A549 (cell line): ENCODE data around the gene SYNDIG1L. TPM values are rescaled to one million over a fixed set of nuclear protein-coding genes. Genes with fewer than 3 reads are reported as not detected.
A peak's percentile ranks its signal among the peaks of the same experiment; 100 is the strongest.

Experiments used
- ATAC-seq, 2 experiments: fragments of 200-7000 bp in 1 of 2; fragments of >200 bp in 1 of 2; cut with Nextera tagmentation in 1 of 2; cut with Tn5 transposase in 1 of 2; 3 replicates each; pipeline versions ENCODE4 v1.8.0 to v1.9.1; 2018 to 2020; ENCODE audit warnings: mild to moderate bottlenecking in 1 of 2, moderate library complexity in 1 of 2
- CTCF ChIA-PET: fragments of 300-600 bp; sonication (Branson Sonifier 250); formaldehyde crosslinking; extraction: SDS; loops from one replicate; lab custom pipeline; 2021; ENCODE audit warnings: antibody characterized with exemption, inconsistent platforms; lab: Yijun Ruan, JAX
- POLR2A ChIA-PET: fragments of 350-600 bp; formaldehyde crosslinking; extraction: SDS; loops from one replicate; lab custom pipeline; 2021; ENCODE audit warnings: antibody characterized with exemption, inconsistent platforms; lab: Yijun Ruan, JAX
- DNase-seq, 2 experiments: peaks; one replicate each; pipeline versions ENCODE4 v3.0.0 to v3.0.0-alpha.2; 2011 to 2016; ENCODE audit warnings: low read depth in 1 of 2, low spot score in 1 of 2
- FAIRE-seq: peaks from 2 replicates; lab custom pipeline; 2011; peaks lifted over from hg19 to GRCh38; lab: Jason Lieb, UNC
- H3K27ac ChIP-seq, 2 experiments: fragments of >200 bp; sonication (Bioruptor Twin); formaldehyde crosslinking; 3 replicates each; pipeline ENCODE4 v1.5.1; 2016 to 2017
- H3K4me1 ChIP-seq: fragments of >200 bp; sonication (Bioruptor Twin); formaldehyde crosslinking; 3 replicates; pipeline ENCODE4 v1.6.1; 2016
- H3K4me2 ChIP-seq: fragments of >200 bp; sonication (Bioruptor Twin); formaldehyde crosslinking; 3 replicates; pipeline ENCODE4 v1.6.1; 2016
- H3K4me3 ChIP-seq: fragments of >200 bp; sonication (Bioruptor Twin); formaldehyde crosslinking; 3 replicates; pipeline ENCODE4 v1.5.1; 2016
- H3K9me3 ChIP-seq: fragments of >200 bp; sonication (Bioruptor Twin); formaldehyde crosslinking; 3 replicates; pipeline ENCODE4 v1.6.1; 2016
- ATOH8 ChIP-seq: fragments of 250-450 bp; sonication (Bioruptor Pico); IDR thresholded peaks from 2 replicates; pipeline ENCODE4 v1.5.0; 2020; ENCODE audit warnings: low read depth, mild to moderate bottlenecking, moderate library complexity
- CBX8 ChIP-seq: fragments of 200-600 bp; sonication (generic); IDR thresholded peaks from 2 replicates; pipeline ENCODE4 v1.6.1; 2016
- CEBPB ChIP-seq, 2 experiments: fragments of >200 bp in 1 of 2; sonication (Bioruptor Twin) in 1 of 2; formaldehyde crosslinking in 1 of 2; IDR thresholded peaks; 2 replicates each; pipeline ENCODE4 v1.6.1; 2012 to 2016
- CTCF ChIP-seq: fragments of >200 bp; sonication (Bioruptor Twin); formaldehyde crosslinking; IDR thresholded peaks from 3 replicates; pipeline ENCODE4 v1.5.1; 2016
- E2F6 ChIP-seq: IDR thresholded peaks from 2 replicates; pipeline ENCODE4 v1.6.1; 2012; ENCODE audit warnings: low read depth, borderline replicate concordance
- ELK1 ChIP-seq: fragments of 150-350 bp; IDR thresholded peaks from 2 replicates; pipeline ENCODE4 v1.6.1; 2014; ENCODE audit warnings: low read depth, mild to moderate bottlenecking, low read length
- FOSB ChIP-seq: fragments of 250-450 bp; sonication (Bioruptor Pico); IDR thresholded peaks from 2 replicates; pipeline ENCODE4 v1.5.0; 2020; ENCODE audit warnings: mild to moderate bottlenecking, moderate library complexity
- GATA3 ChIP-seq: IDR thresholded peaks from 2 replicates; pipeline ENCODE4 v1.6.1; 2012; ENCODE audit warnings: borderline replicate concordance
- HDAC2 ChIP-seq: fragments of 200-600 bp; sonication (generic); IDR thresholded peaks from 2 replicates; pipeline ENCODE4 v1.6.1; 2016
- HES2 ChIP-seq: fragments of >200 bp; sonication (Bioruptor Twin); formaldehyde crosslinking; IDR thresholded peaks from 2 replicates; pipeline ENCODE4 v1.6.1; 2016
- HOXA7 ChIP-seq: fragments of 250-450 bp; sonication (Bioruptor Pico); IDR thresholded peaks from 2 replicates; pipeline ENCODE4 v1.5.0; 2020; ENCODE audit warnings: mild to moderate bottlenecking, moderate library complexity
- HOXB5 ChIP-seq: fragments of 250-450 bp; sonication (Bioruptor Pico); IDR thresholded peaks from 2 replicates; pipeline ENCODE4 v1.5.0; 2020; ENCODE audit warnings: mild to moderate bottlenecking, moderate library complexity
- JUNB ChIP-seq: fragments of >200 bp; sonication (Bioruptor Twin); formaldehyde crosslinking; IDR thresholded peaks from 2 replicates; pipeline ENCODE4 v1.6.1; 2016
- KDM1A ChIP-seq: fragments of 200-600 bp; sonication (generic); IDR thresholded peaks from 2 replicates; pipeline ENCODE4 v1.6.1; 2016; ENCODE audit warnings: low read depth, mild to moderate bottlenecking
- MAZ ChIP-seq: fragments of 150-350 bp; IDR thresholded peaks from 2 replicates; pipeline ENCODE4 v1.6.1; 2014; ENCODE audit warnings: antibody characterized with exemption, low read depth, low read length, borderline replicate concordance
- MYC ChIP-seq: IDR thresholded peaks from 2 replicates; pipeline ENCODE4 v1.6.1; 2012; ENCODE audit warnings: mild to moderate bottlenecking, inconsistent platforms, low read length, improper control_type of control experiment, borderline replicate concordance
- NFE2L2 ChIP-seq: fragments of 150-350 bp; conservative IDR thresholded peaks from 2 replicates; pipeline ENCODE4 v1.6.1; 2014; ENCODE audit warnings: low read length
- NPAS2 ChIP-seq: fragments of 250-450 bp; sonication (Bioruptor Pico); IDR thresholded peaks from 2 replicates; pipeline ENCODE4 v1.8.0; 2022; ENCODE audit warnings: mild to moderate bottlenecking, moderate library complexity, borderline replicate concordance
- RAD21 ChIP-seq, 2 experiments: fragments of >200 bp in 1 of 2; sonication (Bioruptor Twin) in 1 of 2; formaldehyde crosslinking in 1 of 2; IDR thresholded peaks in 1 of 2; conservative IDR thresholded peaks in 1 of 2; 2 replicates in 1 of 2; 3 replicates in 1 of 2; pipeline ENCODE4 v1.6.1; 2012 to 2018; ENCODE audit warnings: inconsistent platforms in 1 of 2
- RCOR1 ChIP-seq: fragments of 150-350 bp; IDR thresholded peaks from 2 replicates; pipeline ENCODE4 v1.6.1; 2014; ENCODE audit warnings: antibody characterized with exemption, low read length, low read depth
- SREBF2 ChIP-seq: fragments of 450-650 bp; IDR thresholded peaks from 2 replicates; pipeline ENCODE4 v1.6.1; 2014; ENCODE audit warnings: mild to moderate bottlenecking, moderate library complexity
- USF2 ChIP-seq: fragments of 450-650 bp; IDR thresholded peaks from 2 replicates; pipeline ENCODE4 v1.6.1; 2014; ENCODE audit warnings: antibody characterized with exemption
- ZFP36 ChIP-seq: fragments of 450-650 bp; IDR thresholded peaks from 2 replicates; pipeline ENCODE4 v1.6.1; 2014; ENCODE audit warnings: borderline replicate concordance; ENCODE audit not compliant: partially characterized antibody
- ZNF302 ChIP-seq: fragments of 250-450 bp; sonication (Bioruptor Pico); IDR thresholded peaks from 2 replicates; pipeline ENCODE4 v1.9.0; 2021; ENCODE audit warnings: inconsistent platforms, mild to moderate bottlenecking, moderate library complexity
- ZSCAN20 ChIP-seq: fragments of 250-450 bp; sonication (Bioruptor Pico); IDR thresholded peaks from 2 replicates; pipeline ENCODE4 v1.8.0; 2022; ENCODE audit warnings: mild to moderate bottlenecking, moderate library complexity
- WGBS: methylation state at CpG from one replicate; pipeline ENCODE4 v1.1.6; 2017; ENCODE audit errors: missing lambda C conversion rate; 5-methylcytosine and 5-hydroxymethylcytosine counted together
- polyA plus RNA-seq, 4 experiments: library from polyadenylated mRNA; depleted of rRNA in 3 of 4; stranded (reverse); fragments of >200 nt; fragmentation: RNase III in 1 of 4; extraction: RNeasy Plus Mini Kit Qiagen cat#74134 plus additional on column Dnase treatment in 1 of 4; gene quantifications; 2 replicates in 3 of 4; 3 replicates in 1 of 4; pipeline ENCODE4 v1.2.3, GENCODE V29; 2011 to 2017

The SYNDIG1L gene
- polyA plus RNA-seq, 2 of the 4 experiments (the other 2 are of a cell fraction): not detected

- CTCF ChIA-PET: interaction anchor here (0.7 to 1.1 kb wide), 2 partner anchors 67 to 106 kb away, joined by 3 read pairs; no protein-coding TSS in a partner anchor
- TF ChIP-seq ELK1: no peak
- TF ChIP-seq NFE2L2: no peak
- TF ChIP-seq FOSB: no peak
- TF ChIP-seq JUNB: no peak
- TF ChIP-seq HOXB5 (CRISPR knock-in tag): no peak
- TF ChIP-seq HOXA7 (CRISPR knock-in tag): no peak
- no peak for TF ChIP-seq RAD21 (conservative IDR thresholded peaks at IDR 0.05 in 1 of 2, IDR thresholded peaks at IDR 0.05 in 1 of 2)
- TF ChIP-seq CTCF: no peak
- TF ChIP-seq ZFP36: no peak
- TF ChIP-seq, all 56 proteins: peak for 0
- Histone ChIP-seq H3K4me3 (no peak overlapping the region), H3K27ac (no peak overlapping the region), H3K4me2 (no peak overlapping the region), H3K9me3 (no peaks in the 10 kb centered on the region), H3K4me1 (no peaks in the 10 kb centered on the region)
- no peak for FAIRE-seq
- POLR2A ChIA-PET: no interaction called here
- 77% methylated on average over 6 of the region's 6 CpGs for WGBS
- DNase-seq: no peak
- ATAC-seq: no peak
These were observed 58.0 kb downstream of the SYNDIG1L start for GRCh38 chr14:74368026-74368425.

GRCh38 chr14:74364271-74364880 is 61.6 kb downstream of the SYNDIG1L start:
- CTCF ChIA-PET: interaction anchor here (0.9 to 5.0 kb wide), 7 partner anchors 9 to 248 kb away, joined by 3 to 41 read pairs (median 5); partner anchors contain the start of gene LTBP2
- TF ChIP-seq E2F6 (no peak), KDM1A (no peak), CBX8 (no peak), RCOR1 (no peak), JUNB (no peak), GATA3 (no peak), ATOH8 (no peak), ZSCAN20 (CRISPR knock-in tag) (no peak), ZNF302 (CRISPR knock-in tag) (no peak), NPAS2 (CRISPR knock-in tag) (no peak), HDAC2 (no peak), MAZ (no peak), MYC (no peak), USF2 (no peak), CEBPB (IDR thresholded peaks at IDR 0.05) (no peak), HES2 (no peak), SREBF2 (no peak)
- H3K4me2 ChIP-seq: no peak overlapping the region
- H3K4me1 ChIP-seq: no peaks in the 10 kb centered on the region
- DNase-seq: no peak
- H3K4me3 ChIP-seq: no peak overlapping the region
- POLR2A ChIA-PET: no interaction called here
- no peaks in the 10 kb centered on the region for H3K9me3 ChIP-seq
- no peak for FAIRE-seq
- H3K27ac ChIP-seq: no peak overlapping the region
- WGBS: 40% methylated on average over 7 of the region's 7 CpGs
- ATAC-seq: peak in 1 of 2 experiments; percentile 25; a peak in 3 of 6 replicates
